ENCODE data around the gene ALDH3B2.
"Not testable (repeated sequence)": the region's sequence is repeated elsewhere in the genome, so short reads cannot be mapped to it uniquely, and the experiment has no call there.

Gene ALDH3B2

DNA sequence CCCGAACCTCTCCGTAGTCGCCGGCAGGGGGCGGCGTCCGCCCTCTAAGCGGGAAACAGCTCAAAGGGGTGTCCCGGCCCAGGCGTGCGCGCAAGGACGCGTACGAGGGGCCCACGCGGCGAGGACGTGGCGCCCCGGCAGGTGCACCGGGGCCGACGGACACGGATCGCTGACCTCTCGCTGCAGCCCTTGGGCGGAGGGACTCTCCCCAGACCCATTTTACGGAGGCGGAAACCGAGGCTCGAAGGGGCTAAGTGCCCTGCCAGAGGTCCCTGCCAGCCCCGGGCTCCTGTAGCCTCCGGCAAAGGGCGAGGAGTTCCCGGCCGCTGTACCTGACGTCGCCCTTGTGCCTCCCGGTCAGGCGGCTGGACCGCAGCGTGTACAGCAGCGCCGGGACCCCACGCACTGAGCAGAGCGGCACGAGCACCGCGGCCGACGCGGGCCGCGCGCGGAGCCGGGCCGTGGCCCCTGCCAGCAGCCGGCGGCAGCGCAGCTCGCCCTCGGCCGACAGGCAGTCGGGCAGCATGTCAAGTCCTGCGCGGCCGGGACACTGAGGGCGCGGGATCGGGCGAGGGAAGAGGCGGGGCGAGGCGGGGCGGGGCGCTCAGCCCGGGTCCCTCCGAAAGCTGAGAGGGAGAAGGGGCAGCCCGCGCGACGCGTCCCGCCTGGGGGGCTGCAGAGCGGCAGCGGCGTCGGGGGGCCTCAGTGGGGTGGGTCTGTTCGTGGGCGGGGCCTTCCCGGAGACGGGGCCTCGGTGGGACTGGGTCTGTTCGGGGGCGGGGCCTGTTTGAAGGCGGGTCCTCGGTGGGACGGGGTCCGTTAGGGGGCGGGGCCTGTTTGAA is 44.8 kb downstream of the ALDH3B2 start, which contains the start of gene NUDT8:
Gene NUDT8 (minus strand): TSS at position 552 of the 842 bp plus-strand sequence. CDS start 26 bp downstream, at position 526.
- DNase-seq (ENCODE audit: low spot score): peak; percentile 92

- no peak for DNase-seq (ENCODE audit: low spot score)
Measured at GRCh38 chr11:67628710-67629385, 45.6 kb downstream of the ALDH3B2 start.

GRCh38 chr11:67627812-67628624 is 46.4 kb downstream of the ALDH3B2 start:
- no peak for DNase-seq (ENCODE audit: low spot score)

GRCh38 chr11:67627441-67627811 is 47.0 kb downstream of the ALDH3B2 start:
- DNase-seq (ENCODE audit: low spot score): no peak

GRCh38 chr11:67626970-67627369 is 47.5 kb downstream of the ALDH3B2 start:
- DNase-seq (ENCODE audit: low spot score): no peak

DNA sequence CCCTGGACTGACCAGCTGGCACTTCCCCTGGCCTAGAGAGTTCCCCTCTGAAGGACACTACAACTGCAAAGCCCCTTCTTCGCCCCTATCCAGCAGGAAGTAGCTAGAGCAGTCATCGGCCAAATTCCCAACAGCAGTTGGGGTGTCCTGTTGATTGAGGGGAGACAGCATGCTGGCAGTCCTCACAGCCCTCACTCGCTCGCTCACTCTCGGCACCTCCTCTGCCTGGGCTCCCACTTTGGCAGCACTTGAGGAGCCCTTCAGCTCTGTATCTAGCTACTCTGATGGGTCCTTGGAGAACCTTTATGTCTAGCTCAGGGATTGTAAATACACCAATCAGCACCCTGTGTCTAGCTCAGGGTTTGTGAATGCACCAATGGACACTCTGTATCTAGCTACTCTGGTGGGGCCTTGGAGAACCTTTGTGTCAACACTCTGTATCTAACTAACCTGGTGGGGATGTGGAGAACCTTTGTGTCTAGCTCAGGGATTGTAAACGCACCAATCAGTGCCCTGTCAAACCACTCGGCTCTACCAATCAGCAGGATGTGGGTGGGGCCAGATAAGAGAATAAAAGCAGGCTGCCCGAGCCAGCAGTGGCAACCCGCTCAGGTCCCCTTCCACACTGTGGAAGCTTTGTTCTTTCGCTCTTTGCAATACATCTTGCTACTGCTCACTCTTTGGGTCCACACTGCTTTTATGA is 48.1 kb downstream of the ALDH3B2 start:
- DNase-seq (ENCODE audit: low spot score): not testable (repeated sequence)

DNA sequence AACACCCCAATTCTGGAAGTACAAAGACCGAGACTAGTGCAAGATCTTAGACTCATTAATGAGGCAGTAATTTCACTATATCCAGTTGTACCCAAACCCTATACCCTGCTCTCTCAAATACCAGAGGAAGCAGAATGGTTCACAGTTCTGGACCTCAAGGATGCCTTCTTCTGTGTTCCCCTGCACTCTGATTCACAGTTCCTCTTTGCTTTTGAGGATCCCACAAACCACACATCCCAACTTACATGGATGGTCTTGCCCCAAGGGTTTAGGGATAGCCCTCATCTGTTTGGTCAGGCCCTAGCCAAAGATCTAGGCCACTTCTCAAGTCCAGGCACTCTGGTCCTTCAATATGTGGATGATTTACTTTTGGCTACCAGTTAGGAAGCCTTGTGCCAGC is 50.6 kb downstream of the ALDH3B2 start:
- DNase-seq (ENCODE audit: low spot score): not testable (repeated sequence)

DNA sequence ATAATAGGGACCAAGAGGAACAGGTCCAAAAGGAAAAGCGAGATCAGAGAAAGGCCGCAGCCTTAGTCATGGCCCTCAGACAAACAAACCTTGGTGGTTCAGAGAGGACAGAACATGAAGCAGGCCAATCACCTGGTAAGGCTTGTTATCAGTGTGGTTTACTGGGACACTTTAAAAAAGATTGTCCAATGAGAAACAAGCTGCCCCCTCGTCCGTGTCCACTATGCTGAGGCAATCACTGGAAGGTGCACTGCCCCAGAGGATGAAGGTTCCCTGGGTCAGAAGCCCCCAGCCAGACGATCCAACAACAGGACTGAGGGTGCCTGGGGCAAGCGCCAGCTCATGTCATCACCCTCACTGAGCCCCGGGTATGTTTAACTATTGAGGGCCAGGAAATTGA is 51.5 kb downstream of the ALDH3B2 start:
- not testable (repeated sequence) for DNase-seq (ENCODE audit: low spot score)

GRCh38 chr11:67621928-67622327 is 52.5 kb downstream of the ALDH3B2 start:
- DNase-seq (ENCODE audit: low spot score): not testable (repeated sequence)

DNA sequence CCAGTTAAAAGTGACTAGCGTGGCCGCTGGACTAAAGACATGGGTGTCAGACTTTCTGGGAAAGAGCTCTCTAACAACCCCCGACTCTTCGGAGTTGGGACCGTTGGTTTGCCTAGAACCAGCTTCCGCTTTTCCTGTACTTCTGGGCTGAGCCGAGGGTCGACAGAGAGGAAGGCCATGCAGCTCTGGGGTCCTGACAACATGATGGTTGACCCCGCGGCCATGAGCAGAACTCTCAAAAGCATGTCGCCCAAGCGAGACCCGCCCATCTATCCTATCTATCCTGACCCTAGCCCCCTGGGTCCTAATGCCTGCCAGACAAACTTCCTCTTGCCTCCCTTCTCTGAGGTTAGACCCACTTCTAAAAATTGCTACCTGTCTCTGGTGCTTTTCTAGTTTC is 53.8 kb downstream of the ALDH3B2 start:
- DNase-seq (ENCODE audit: low spot score): not testable (repeated sequence)

GRCh38 chr11:67619683-67620618 is 54.5 kb downstream of the ALDH3B2 start:
- not testable (repeated sequence) for DNase-seq (ENCODE audit: low spot score)

- DNase-seq (ENCODE audit: low spot score): not testable (repeated sequence)
Measured at GRCh38 chr11:67618901-67619659, 55.3 kb downstream of the ALDH3B2 start.

GRCh38 chr11:67617243-67617953 is 57.0 kb downstream of the ALDH3B2 start:
- DNase-seq (ENCODE audit: low spot score): no peak

- peak; percentile 2 for DNase-seq (ENCODE audit: low spot score)
Measured at GRCh38 chr11:67616431-67617242, 57.8 kb downstream of the ALDH3B2 start.

- no peak for DNase-seq (ENCODE audit: low spot score)
Measured at GRCh38 chr11:67615728-67616430, 58.5 kb downstream of the ALDH3B2 start.

GRCh38 chr11:67614730-67615714 is 59.4 kb downstream of the ALDH3B2 start:
- DNase-seq (ENCODE audit: low spot score): peak; percentile 43

All from GM03348 (cell line).